Aorta (tissue), 5 donors: ENCODE measurements around the gene AP2S1. TPM values are rescaled to one million over a fixed set of nuclear protein-coding genes. Genes with fewer than 3 reads are reported as not detected.
A peak's percentile ranks its signal among the peaks of the same experiment; 100 is the strongest.
"Not testable (repeated sequence)": the region's sequence is repeated elsewhere in the genome, so short reads cannot be mapped to it uniquely, and the experiment has no call there.

Source experiments
- ATAC-seq: fragments of 200-7000 bp; cut with Tn5 transposase; one replicate; pipeline ENCODE4 v1.9.1; 2022; ENCODE audit warnings: moderate library complexity; ENCODE audit not compliant: low FRiP score
- DNase-seq, 2 donors: peaks; one replicate each; pipeline ENCODE4 v3.0.0-alpha.2; 2020
- H3K27ac ChIP-seq, 2 donors: one replicate each; pipeline ENCODE4 v1.5.1; 2013; ENCODE audit warnings: low read length in 2 of 2, mild to moderate bottlenecking in 2 of 2, moderate library complexity in 2 of 2, control low read depth in 1 of 2, inconsistent platforms in 1 of 2, low read depth in 1 of 2
- H3K27me3 ChIP-seq, 2 donors: one replicate each; pipeline ENCODE4 v1.6.1; 2013; ENCODE audit warnings: control low read depth in 1 of 2, low read length in 1 of 2, mild to moderate bottlenecking in 1 of 2, moderate library complexity in 1 of 2; ENCODE audit not compliant: insufficient read depth in 2 of 2, control insufficient read depth in 1 of 2
- H3K36me3 ChIP-seq, 2 donors: one replicate each; pipeline ENCODE4 v1.6.1; 2013; ENCODE audit warnings: control low read depth in 1 of 2, low read length in 1 of 2, mild to moderate bottlenecking in 1 of 2; ENCODE audit not compliant: insufficient read depth in 2 of 2, control insufficient read depth in 1 of 2
- H3K4me1 ChIP-seq, 2 donors: one replicate each; pipeline ENCODE4 v1.6.1; 2013; ENCODE audit warnings: low read length in 2 of 2, control low read depth in 1 of 2, mild to moderate bottlenecking in 1 of 2, moderate library complexity in 1 of 2; ENCODE audit not compliant: insufficient read depth in 2 of 2, control insufficient read depth in 1 of 2
- H3K4me3 ChIP-seq, 2 donors: one replicate each; pipeline ENCODE4 v1.5.1; 2013; ENCODE audit warnings: low read length in 2 of 2, control low read depth in 1 of 2, mild to moderate bottlenecking in 1 of 2
- H3K9me3 ChIP-seq: one replicate; pipeline ENCODE4 v1.6.1; 2013; ENCODE audit warnings: mild to moderate bottlenecking, low read length; ENCODE audit not compliant: control insufficient read depth
- WGBS, 2 donors: extraction: QIAGEN DNeasy Blood & Tissue Kit; methylation state at CpG; one replicate each; pipeline ENCODE4 v1.1.7; 2013; 5-methylcytosine and 5-hydroxymethylcytosine counted together
- intact Hi-C, 2 donors: fragments of 100-400 bp; cut with DNase I; formaldehyde crosslinking; loops; one replicate each; pipeline versions ENCODE4 v1.14.2 to v1.15.0; 2022
- polyA plus RNA-seq, 2 donors: library from polyadenylated mRNA; stranded (reverse); fragments of 200-250 nt; gene quantifications; one replicate each; pipeline ENCODE4 v1.2.3, GENCODE V29; 2013
- total RNA-seq, 2 donors: library from RNA; stranded (reverse); fragmentation: NEBNext Ultra II Directional; extraction: Animal tissue kit (Norgen Biotek cat#: 25700); gene quantifications; one replicate each; pipeline ENCODE4 v1.2.1, GENCODE V29; 2021
- donor health status: healthy with polysubstance abuse.
- donor health status: Bipolar disorder and iron deficiency.
- donor health status: DM: no; HTN: no; CAD: no.
- donor health status: DM: no; HTN: no; CAD: no.
- donor health status: DM: yes; HTN: yes; CAD: no.

The AP2S1 gene
- total and polyA plus RNA-seq, 4 donors = 90.0 to 121 (median 109) TPM

- WGBS, 2 donors = 0 to 1% methylated on average over 19 of the region's 19 CpGs
- H3K36me3 ChIP-seq = no peaks in the 10 kb centered on the region
- no peak for ATAC-seq
- H3K9me3 ChIP-seq = no peaks in the 10 kb centered on the region
- no peaks in the 10 kb centered on the region for H3K27me3 ChIP-seq
- peak overlapping the region; percentile 15 to 43 for H3K27ac ChIP-seq
- H3K4me3 ChIP-seq = peak overlapping the region; percentile 95 to 97
- DNase-seq = no peak
- intact Hi-C loops = loop anchor here in 1 of 2 donors (5.0 kb wide), 1 partner anchor 65 kb away; no protein-coding TSS in a partner anchor
- peaks cover 5 to 10% of the 10 kb centered on the region in 2 donors for H3K4me1 ChIP-seq
These were observed 11.3 kb upstream of the AP2S1 start for GRCh38 chr19:46861691-46862502.

- H3K9me3 ChIP-seq = no peaks in the 10 kb centered on the region
- H3K36me3 ChIP-seq = no peaks in the 10 kb centered on the region
- H3K27ac ChIP-seq = peak within 1 kb of the TSS; percentile 62 to 91
- H3K27me3 ChIP-seq = no peaks in the 10 kb centered on the region
- intact Hi-C loops = loop anchor here in 1 of 2 donors (5.0 kb wide), 1 partner anchor 66 kb away; no protein-coding TSS in a partner anchor
- DNase-seq (peak in 1 of 2 donors; percentile 87), ATAC-seq (no peak)
- peak within 1 kb of the TSS; percentile 95 to 97 for H3K4me3 ChIP-seq
- H3K4me1 ChIP-seq = peaks cover 5 to 6% of the 10 kb centered on the region in 2 donors
- WGBS, 2 donors = 0% methylated on average over 21 to 89 of the region's 91 CpGs
These were observed 10.4 kb upstream of the AP2S1 start, which contains the start of gene ARHGAP35 for GRCh38 chr19:46860846-46861690. Gene ARHGAP35 (plus strand): TSS chr19:46860997. CDS start chr19:46918676, 57,679 bp downstream.

- intact Hi-C loops = loop anchor here in 1 of 2 donors (5.0 kb wide), 1 partner anchor 67 kb away; no protein-coding TSS in a partner anchor
- ATAC-seq (peak; percentile 94), DNase-seq (peak; percentile 99)
- Histone ChIP-seq H3K9me3 (no peaks in the 10 kb centered on the region), H3K4me1 (peaks cover 5 to 6% of the 10 kb centered on the region in 2 donors), H3K27me3 (no peaks in the 10 kb centered on the region), H3K4me3 (peak overlapping the region; percentile 95 to 97), H3K27ac (peak overlapping the region; percentile 62 to 80), H3K36me3 (no peaks in the 10 kb centered on the region)
- 0% methylated on average over 82 to 89 of the region's 89 CpGs for WGBS, 2 donors
These were observed 9.6 kb upstream of the AP2S1 start for GRCh38 chr19:46860125-46860845.

- no peaks in the 10 kb centered on the region for H3K36me3 ChIP-seq
- H3K27me3 ChIP-seq = no peaks in the 10 kb centered on the region
- H3K4me1 ChIP-seq = peaks cover 5 to 6% of the 10 kb centered on the region in 2 donors
- intact Hi-C loops = loop anchor here in 1 of 2 donors (5.0 to 10.0 kb wide), 2 partner anchors 68 to 255 kb away; partner anchors contain the start of gene ZC3H4
- no peak overlapping the region for H3K4me3 ChIP-seq
- H3K9me3 ChIP-seq = no peaks in the 10 kb centered on the region
- peak in 1 of 2 donors; percentile 86 for DNase-seq
- H3K27ac ChIP-seq = peak overlapping the region in 1 of 2 donors; percentile 65
- 15 to 17% methylated on average over 18 of the region's 18 CpGs for WGBS, 2 donors
- ATAC-seq = no peak
These were observed 9.0 kb upstream of the AP2S1 start for GRCh38 chr19:46859637-46860124.

GRCh38 chr19:46856062-46857022 is 5.7 kb upstream of the AP2S1 start:
- ATAC-seq = peak; percentile 86
- DNase-seq = peak; percentile 98 to 99
- Histone ChIP-seq H3K27ac (peak overlapping the region; percentile 29 to 73), H3K36me3 (no peaks in the 10 kb centered on the region), H3K9me3 (no peaks in the 10 kb centered on the region), H3K4me3 (peak overlapping the region; percentile 21), H3K27me3 (no peaks in the 10 kb centered on the region), H3K4me1 (peaks cover 0 to 3% of the 10 kb centered on the region in 2 donors)
- intact Hi-C loops = loop anchor here (1.0 to 10.0 kb wide), 3 partner anchors 135 to 258 kb away; partner anchors contain the start of gene ZC3H4 (in 1 of the 2)
- 6 to 8% methylated on average over 41 of the region's 41 CpGs for WGBS, 2 donors

- H3K27me3 ChIP-seq, ATAC-seq, DNase-seq, H3K9me3 ChIP-seq, H3K36me3 ChIP-seq, H3K4me1 ChIP-seq, H3K4me3 ChIP-seq, H3K27ac ChIP-seq: not testable (repeated sequence)
- WGBS, 2 donors = 80% methylated on average over 13 of the region's 13 CpGs
- intact Hi-C loops = loop anchor here in 1 of 2 donors (10.0 kb wide), 1 partner anchor 260 kb away; the partner anchor contains the start of gene ZC3H4
These were observed 4.1 kb upstream of the AP2S1 start for GRCh38 chr19:46854698-46855097.

GRCh38 chr19:46852830-46853229 is 2.2 kb upstream of the AP2S1 start:
- no peak overlapping the region for H3K4me3 ChIP-seq
- ATAC-seq = no peak
- no peaks in the 10 kb centered on the region for H3K9me3 ChIP-seq
- no peaks in the 10 kb centered on the region for H3K4me1 ChIP-seq
- H3K27me3 ChIP-seq = no peaks in the 10 kb centered on the region
- no peaks in the 10 kb centered on the region for H3K36me3 ChIP-seq
- DNase-seq = no peak
- WGBS, 2 donors = 81 to 85% methylated on average over 1 of the region's 1 CpG
- intact Hi-C loops = loop anchor here in 1 of 2 donors (10.0 kb wide), 1 partner anchor 262 kb away; the partner anchor contains the start of gene ZC3H4
- no peak overlapping the region for H3K27ac ChIP-seq
